Endodermal cell (in vitro differentiated cells): ENCODE measurements around the gene WDR27. TPM values are rescaled to one million over a fixed set of nuclear protein-coding genes. Genes with fewer than 3 reads are reported as not detected.

Source experiments
- DNase-seq: peaks from one replicate; pipeline ENCODE4 v3.0.0-alpha.2; 2017
- H3K27ac ChIP-seq: 2 replicates; pipeline ENCODE4 v1.5.1; 2013; ENCODE audit warnings: mild to moderate bottlenecking, low read depth, low read length, moderate library complexity
- H3K27me3 ChIP-seq: 2 replicates; pipeline ENCODE4 v1.6.1; 2013; ENCODE audit warnings: mild to moderate bottlenecking, low read length, moderate library complexity; ENCODE audit not compliant: insufficient read depth, control insufficient read depth, poor library complexity, severe bottlenecking
- H3K36me3 ChIP-seq: 2 replicates; pipeline ENCODE4 v1.7.0; 2013; ENCODE audit warnings: mild to moderate bottlenecking, low read length, moderate library complexity; ENCODE audit not compliant: control insufficient read depth, insufficient read depth
- H3K4me1 ChIP-seq: one replicate; pipeline ENCODE4 v1.7.0; 2013; ENCODE audit warnings: low read length; ENCODE audit not compliant: control insufficient read depth, insufficient read depth
- H3K4me3 ChIP-seq: 2 replicates; pipeline ENCODE4 v1.5.1; 2013; ENCODE audit warnings: mild to moderate bottlenecking, low read length, moderate library complexity
- H3K9ac ChIP-seq: 2 replicates; pipeline ENCODE4 v1.6.1; 2013; ENCODE audit warnings: mild to moderate bottlenecking, low read length, moderate library complexity; ENCODE audit not compliant: poor library complexity, severe bottlenecking; ENCODE audit errors: extremely low read depth
- H3K9me3 ChIP-seq: 2 replicates; pipeline ENCODE4 v1.6.1; 2013; ENCODE audit warnings: mild to moderate bottlenecking, low read length, moderate library complexity; ENCODE audit not compliant: control insufficient read depth
- H3K27ac Mint-ChIP-seq: 2 replicates; pipeline ENCODE4 v1.8.0; 2020; ENCODE audit warnings: mixed read lengths
- H3K27me3 Mint-ChIP-seq: 2 replicates; pipeline ENCODE4 v1.8.0; 2021; ENCODE audit warnings: mild to moderate bottlenecking, mixed read lengths; ENCODE audit not compliant: insufficient read depth
- H3K36me3 Mint-ChIP-seq: 2 replicates; pipeline ENCODE4 v1.8.0; 2020; ENCODE audit warnings: low read depth, mixed read lengths
- H3K4me1 Mint-ChIP-seq: 2 replicates; pipeline ENCODE4 v1.8.0; 2020; ENCODE audit warnings: mixed read lengths
- H3K4me3 Mint-ChIP-seq: 2 replicates; pipeline ENCODE4 v1.8.0; 2020; ENCODE audit warnings: mild to moderate bottlenecking, moderate library complexity, mixed read lengths
- H3K9me3 Mint-ChIP-seq: 2 replicates; pipeline ENCODE4 v1.8.0; 2020; ENCODE audit warnings: mild to moderate bottlenecking, mixed read lengths
- CTCF ChIP-seq: fragments of 200-600 bp; sonication (generic); conservative IDR thresholded peaks from 2 replicates; pipeline ENCODE4 v1.5.0; 2021; ENCODE audit warnings: antibody characterized with exemption, mild to moderate bottlenecking
- WGBS, 2 experiments: methylation state at CpG; one replicate each; pipeline versions ENCODE4 v1.1.5 to v1.1.7; 2013; ENCODE audit warnings: missing lambda C conversion rate in 2 of 2, mixed read lengths in 1 of 2; ENCODE audit not compliant: insufficient coverage in 1 of 2, insufficient read length in 1 of 2; 5-methylcytosine and 5-hydroxymethylcytosine counted together
- total RNA-seq, 2 donors: library from RNA; stranded (reverse); fragmentation: NEBNext Ultra II Directional in 1 of 2; extraction: Animal tissue kit (Norgen Biotek cat#: 25700) in 1 of 2; gene quantifications; 2 replicates in 1 of 2; 3 replicates in 1 of 2; pipeline ENCODE4 v1.2.1, GENCODE V29; 2021

Gene WDR27
- total RNA-seq, 2 donors from 2014 or later, result 94.4 to 110 TPM

- peaks cover 16% of the 10 kb centered on the region for H3K9me3 ChIP-seq
- H3K36me3 ChIP-seq, result peaks cover 37% of the 10 kb centered on the region
- TF ChIP-seq CTCF, result no peak
- WGBS, 2 experiments, result 93 to 95% methylated on average over 13 to 15 of the region's 15 CpGs
- H3K27me3 ChIP-seq, result no peaks in the 10 kb centered on the region
- Mint-ChIP-seq H3K36me3 (peaks cover 78% of the 10 kb centered on the region), H3K27ac (no peak overlapping the region), H3K4me3 (no peak overlapping the region), H3K27me3 (no peaks in the 10 kb centered on the region), H3K4me1 (peaks cover 11% of the 10 kb centered on the region), H3K9me3 (peaks cover 36% of the 10 kb centered on the region)
- no peak overlapping the region for H3K9ac ChIP-seq
- peaks cover 9% of the 10 kb centered on the region for H3K4me1 ChIP-seq
- H3K4me3 ChIP-seq, result no peak overlapping the region
- no peak overlapping the region for H3K27ac ChIP-seq
- no peak for DNase-seq
Observed at GRCh38 chr6:169625376-169625775, 76.5 kb downstream of the WDR27 start.

- Mint-ChIP-seq H3K9me3 (peaks cover 42% of the 10 kb centered on the region), H3K4me1 (peaks cover 17% of the 10 kb centered on the region), H3K4me3 (no peak overlapping the region), H3K36me3 (peaks cover 80% of the 10 kb centered on the region), H3K27me3 (no peaks in the 10 kb centered on the region), H3K27ac (no peak overlapping the region)
- no peak for TF ChIP-seq CTCF
- DNase-seq, result no peak
- Histone ChIP-seq H3K9me3 (peaks cover 16% of the 10 kb centered on the region), H3K36me3 (peaks cover 32% of the 10 kb centered on the region), H3K4me3 (no peak overlapping the region), H3K9ac (no peak overlapping the region), H3K27ac (no peak overlapping the region), H3K4me1 (peaks cover 10% of the 10 kb centered on the region), H3K27me3 (no peaks in the 10 kb centered on the region)
- 95 to 96% methylated on average over 11 of the region's 11 CpGs for WGBS, 2 experiments
Observed at GRCh38 chr6:169624785-169625184, 77.0 kb downstream of the WDR27 start.

DNA sequence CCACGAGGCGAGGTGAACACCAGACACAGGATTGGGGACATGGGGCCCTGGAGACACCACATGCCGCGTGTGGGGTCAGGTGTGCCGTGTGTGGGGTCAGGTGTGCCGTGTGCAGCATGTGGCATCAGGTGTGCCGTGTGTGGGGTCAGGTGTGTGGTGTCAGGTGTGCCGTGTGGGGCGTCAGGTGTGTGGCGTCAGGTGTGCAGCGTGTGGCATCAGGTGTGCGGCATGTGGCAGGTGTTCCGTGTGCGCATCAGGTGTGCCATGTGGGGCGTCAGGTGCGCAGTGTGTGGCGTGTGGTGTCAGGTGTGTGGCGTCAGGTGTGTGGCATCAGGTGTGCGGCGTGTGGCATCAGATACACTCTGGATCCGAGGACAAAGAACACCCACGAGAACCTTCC lies 77.9 kb downstream of the WDR27 start:
- no peaks in the 10 kb centered on the region for H3K27me3 ChIP-seq
- peaks cover 50% of the 10 kb centered on the region for H3K9me3 Mint-ChIP-seq
- H3K27ac Mint-ChIP-seq, result no peak overlapping the region
- H3K4me1 Mint-ChIP-seq, result peaks cover 23% of the 10 kb centered on the region
- peaks cover 16% of the 10 kb centered on the region for H3K9me3 ChIP-seq
- H3K36me3 Mint-ChIP-seq, result peaks cover 87% of the 10 kb centered on the region
- H3K4me3 Mint-ChIP-seq, result no peak overlapping the region
- H3K4me3 ChIP-seq, result no peak overlapping the region
- H3K4me1 ChIP-seq, result peaks cover 15% of the 10 kb centered on the region
- no peaks in the 10 kb centered on the region for H3K27me3 Mint-ChIP-seq
- no peak overlapping the region for H3K9ac ChIP-seq
- TF ChIP-seq CTCF, result no peak
- no peak overlapping the region for H3K27ac ChIP-seq
- peaks cover 32% of the 10 kb centered on the region for H3K36me3 ChIP-seq
- WGBS, 2 experiments, result 97 to 98% methylated on average over 10 to 22 of the region's 22 CpGs
- no peak for DNase-seq
